HuH-7.5 (cell line): Measurements from ENCODE around the gene KMO.
A peak's percentile ranks its signal among the peaks of the same experiment; 100 is the strongest.

ENCODE experiments used
- DNase-seq: peaks from one replicate; pipeline ENCODE4 v3.0.0; 2011; ENCODE audit warnings: low spot score

The KMO gene

DNA sequence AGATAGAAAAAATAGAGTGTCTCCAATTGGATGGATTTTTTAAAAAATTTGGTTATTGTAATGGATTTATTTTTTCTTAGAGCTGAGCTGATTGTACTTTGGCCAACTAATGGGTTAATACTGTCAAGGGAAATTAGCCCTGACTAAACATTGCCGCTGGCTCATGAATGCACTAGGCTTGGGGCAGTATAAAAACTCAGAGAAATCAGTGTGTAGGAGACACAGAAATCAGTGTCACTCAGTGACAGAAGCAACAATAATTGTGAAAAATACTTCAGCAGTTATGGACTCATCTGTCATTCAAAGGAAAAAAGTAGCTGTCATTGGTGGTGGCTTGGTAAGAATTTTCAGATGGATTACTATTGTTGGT lies at the start of gene KMO:
Gene KMO (plus strand): TSS at position 217 of the 370 bp plus-strand sequence. CDS start 67 bp downstream, at position 284.
- no peak for DNase-seq

- no peak for DNase-seq
Observed at GRCh38 chr1:241482761-241483250, 49.4 kb upstream of the KMO start.

DNA sequence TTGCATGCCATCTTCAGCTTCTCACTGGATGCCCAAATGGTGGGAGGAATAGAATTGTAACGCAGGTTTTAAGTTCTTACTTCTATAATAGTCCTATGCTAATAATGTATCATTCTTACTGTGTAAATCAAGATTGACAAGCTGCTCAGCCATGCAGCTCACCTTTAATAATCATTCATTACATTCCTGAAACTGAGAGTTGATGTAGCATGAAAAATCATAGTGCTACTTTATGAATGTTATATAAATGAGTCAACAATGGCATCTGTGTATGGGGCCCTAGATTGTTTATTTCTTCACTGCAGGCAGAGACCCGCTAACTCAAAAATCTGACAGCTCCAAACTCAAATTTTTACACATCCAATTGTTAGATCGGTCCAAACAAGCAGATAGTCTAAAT lies 47.0 kb upstream of the KMO start:
- DNase-seq, result no peak

DNA sequence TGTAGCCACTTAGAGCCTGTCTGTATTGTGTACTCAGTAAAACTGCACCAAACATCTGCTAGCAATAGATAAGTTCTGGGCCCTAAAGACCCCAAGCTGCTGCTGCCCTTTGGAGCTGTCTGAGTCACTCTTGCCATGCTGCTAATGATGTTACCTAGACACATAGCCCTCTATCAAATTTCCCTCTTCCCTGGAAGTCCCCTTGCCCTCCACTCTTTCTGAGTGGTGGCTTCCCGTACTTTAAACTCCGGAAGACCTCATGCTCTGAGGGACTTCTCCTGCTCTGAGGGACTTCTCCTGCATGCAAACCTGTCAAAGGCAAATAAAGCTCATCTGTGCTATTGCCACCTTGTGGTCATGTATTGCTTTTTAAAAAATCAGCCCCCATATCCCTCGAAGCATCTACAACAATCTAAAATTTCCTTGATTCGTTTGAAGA lies 46.6 kb upstream of the KMO start:
- no peak for DNase-seq

GRCh38 chr1:241488739-241489138 lies 43.4 kb upstream of the KMO start:
- no peak for DNase-seq

DNA sequence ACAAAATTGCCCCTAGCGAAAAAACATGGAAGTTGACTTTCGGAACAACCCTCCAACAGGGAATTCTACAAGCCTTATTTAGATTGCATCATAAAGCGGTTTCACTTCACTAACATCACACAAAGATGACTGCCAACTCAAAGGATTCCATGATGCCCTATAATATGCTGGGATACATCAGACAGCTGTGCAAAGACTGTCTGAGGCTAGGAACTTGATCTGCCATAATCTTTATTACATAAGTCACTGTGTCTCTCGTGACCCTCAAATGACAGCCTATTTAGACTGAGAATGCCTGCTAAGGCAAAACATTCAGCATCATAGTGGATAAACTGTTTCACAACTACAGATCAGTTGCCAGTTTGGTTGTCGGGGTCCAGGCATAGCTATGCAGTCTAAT lies 36.4 kb upstream of the KMO start:
- DNase-seq, result no peak

DNA sequence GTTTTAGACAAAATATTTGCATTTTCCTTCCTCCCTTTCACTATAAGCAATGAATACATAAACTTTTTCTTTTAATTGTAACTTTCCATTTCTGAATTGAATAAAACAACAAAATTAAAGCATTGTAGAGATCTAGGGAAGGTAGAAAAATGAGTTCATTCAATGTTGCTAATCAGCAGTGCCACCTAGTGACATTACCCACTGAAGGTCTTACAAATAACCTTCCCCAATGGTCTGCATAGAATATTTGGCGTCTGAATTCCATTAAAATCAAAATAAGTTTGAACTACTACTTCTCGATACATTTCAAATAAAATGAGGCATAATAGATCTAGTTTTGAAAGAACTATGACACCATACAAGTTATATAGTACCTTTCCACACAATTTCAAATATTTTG lies 32.3 kb upstream of the KMO start:
- no peak for DNase-seq

GRCh38 chr1:241503444-241503843 lies 28.7 kb upstream of the KMO start:
- DNase-seq, result no peak

DNA sequence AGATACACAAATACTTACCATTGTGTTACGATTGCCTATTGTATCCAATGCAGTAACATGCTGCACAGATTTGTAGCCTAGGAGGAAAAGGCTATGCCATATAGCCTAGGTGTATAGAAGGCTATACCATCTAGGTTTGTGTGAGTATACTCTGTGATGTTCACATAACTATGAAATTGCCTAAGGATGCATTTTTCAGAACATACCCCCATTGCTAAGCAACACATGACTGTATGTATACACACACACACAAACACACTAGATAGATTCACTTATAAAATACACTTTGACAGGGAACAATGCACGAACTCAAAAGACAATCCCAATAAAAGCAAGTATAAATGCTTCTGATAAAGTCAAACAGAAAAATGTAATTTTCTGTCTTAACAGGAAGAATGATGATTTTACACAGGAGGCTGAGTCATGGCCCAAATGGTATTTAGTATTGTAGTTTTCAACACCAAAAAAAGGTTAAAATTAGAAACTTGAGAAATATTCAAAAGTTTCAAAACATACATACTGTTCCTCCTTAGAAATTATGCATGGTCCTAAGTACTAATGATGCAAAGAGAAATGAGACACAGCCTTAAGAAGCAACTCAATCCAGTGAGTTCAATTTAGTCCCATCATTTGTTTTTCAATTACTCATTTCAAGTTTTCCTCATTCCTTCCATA lies 24.9 kb upstream of the KMO start:
- no peak for DNase-seq

DNA sequence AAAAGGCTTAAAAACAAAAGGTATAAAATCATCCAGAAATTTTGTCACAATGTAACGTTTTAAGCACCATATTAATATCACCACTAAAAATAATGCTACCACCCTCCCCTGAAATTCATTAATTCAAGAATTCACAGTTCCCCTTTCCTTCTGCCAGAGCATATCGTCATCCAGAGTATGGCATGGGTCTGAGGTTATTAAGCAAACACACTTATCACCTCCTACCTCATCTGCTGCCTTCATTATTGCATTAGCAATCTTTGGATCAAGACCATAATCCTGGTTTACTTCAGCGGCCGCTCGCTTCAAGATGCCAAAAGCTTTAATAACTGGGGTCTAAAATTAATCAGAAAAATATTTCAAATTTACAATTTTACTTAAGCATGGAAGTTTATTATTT lies 18.8 kb upstream of the KMO start:
- no peak for DNase-seq

- DNase-seq, result peak; percentile 4
Observed at GRCh38 chr1:241518476-241519307, 13.5 kb upstream of the KMO start.

DNA sequence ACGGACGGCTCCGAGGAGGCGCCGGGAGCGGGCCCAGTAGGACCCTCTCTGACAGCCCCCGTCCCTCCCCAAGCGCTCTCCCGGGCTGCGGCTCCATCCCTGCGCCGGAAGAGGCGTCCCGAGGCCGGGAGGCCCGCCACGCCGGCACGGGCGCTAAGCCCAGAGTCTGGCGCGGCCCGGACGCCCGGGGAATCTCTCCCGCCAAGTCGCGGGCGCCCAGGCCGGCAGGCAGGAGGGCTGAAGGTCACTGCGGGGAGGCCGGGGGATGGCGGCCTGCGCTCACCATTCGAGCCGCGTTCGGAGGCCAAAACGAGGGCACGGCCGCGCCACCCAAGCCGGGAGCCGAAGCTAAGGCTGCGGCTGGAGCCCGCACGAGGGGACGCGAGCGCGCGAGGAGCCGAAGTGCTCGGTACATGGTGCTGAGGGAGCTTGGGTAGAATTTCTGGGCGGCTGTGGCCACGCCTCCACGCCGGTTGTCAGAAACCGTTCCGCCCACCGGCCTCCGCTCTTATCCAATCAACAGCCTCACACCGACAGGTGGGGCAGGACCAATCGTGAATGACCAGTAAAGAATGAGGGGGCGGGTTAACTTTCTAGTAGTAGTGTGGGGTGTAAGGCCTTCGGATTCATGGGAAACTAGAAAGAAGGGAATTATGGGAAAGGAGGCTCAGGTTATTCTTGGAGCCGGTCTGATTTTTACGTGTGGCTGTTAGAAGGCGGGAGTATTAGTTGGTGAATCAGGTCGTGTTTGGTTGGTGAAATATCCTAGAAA lies 12.7 kb upstream of the KMO start, which contains the start of gene FH:
Gene FH (minus strand): TSS at position 448 of the 772 bp plus-strand sequence. CDS start 33 bp downstream, at position 415.
- DNase-seq, result peak; percentile 71

DNA sequence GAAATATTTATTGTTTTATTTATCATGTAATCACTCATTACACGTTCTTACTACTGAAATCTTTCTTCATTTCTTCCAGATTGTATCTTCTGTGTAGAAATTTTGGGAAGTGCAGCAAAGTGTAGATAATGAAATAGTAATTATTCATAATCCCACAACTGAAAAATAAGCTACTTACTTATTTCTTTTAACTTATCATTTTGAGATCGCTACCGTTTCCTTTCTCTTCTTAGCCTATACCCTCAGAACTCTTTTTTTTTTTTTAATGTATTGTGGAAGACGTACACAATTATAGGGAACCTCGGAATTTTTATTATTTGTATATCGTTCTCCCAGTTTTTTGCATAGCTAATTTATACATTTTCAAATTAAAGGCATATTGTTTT lies 12.1 kb upstream of the KMO start:
- DNase-seq, result no peak

DNA sequence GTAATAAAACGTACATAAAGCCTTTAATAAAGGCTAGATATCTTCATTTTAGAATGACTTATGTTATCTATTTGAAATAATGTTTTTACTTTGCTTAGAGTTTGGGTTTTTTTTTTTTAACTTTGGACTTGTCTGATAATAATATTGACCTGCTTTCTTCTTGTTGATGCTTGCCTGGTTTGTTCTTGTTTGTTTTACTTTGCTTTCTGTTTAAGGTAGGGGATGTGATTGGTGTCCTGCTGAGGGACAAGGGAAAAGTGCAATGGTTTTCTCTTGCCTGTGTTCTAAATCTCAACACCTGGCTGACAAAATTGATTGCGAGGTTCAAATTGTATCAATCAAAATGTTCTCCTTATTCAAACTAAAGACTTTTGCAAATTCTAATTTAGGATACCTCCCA lies 10.5 kb upstream of the KMO start:
- no peak for DNase-seq

DNA sequence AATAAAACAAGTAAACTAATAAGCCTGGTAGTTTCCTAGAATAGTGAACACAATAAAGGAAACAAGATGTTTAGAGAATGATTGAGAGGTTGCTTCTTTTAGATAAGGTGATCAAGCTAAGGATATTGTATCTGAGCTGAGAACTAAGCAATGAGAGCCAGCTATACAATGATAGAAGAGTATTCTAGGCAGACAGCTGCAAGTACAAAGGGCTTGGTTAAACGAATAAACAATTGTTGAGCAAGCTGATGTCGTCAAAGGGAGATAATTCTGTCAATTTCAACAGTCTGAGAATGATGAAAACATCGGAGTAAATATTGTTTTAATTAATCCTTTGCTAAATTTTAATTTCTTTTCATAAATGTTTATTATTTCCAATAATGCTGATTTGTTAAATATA lies 7.2 kb upstream of the KMO start:
- DNase-seq, result no peak

DNA sequence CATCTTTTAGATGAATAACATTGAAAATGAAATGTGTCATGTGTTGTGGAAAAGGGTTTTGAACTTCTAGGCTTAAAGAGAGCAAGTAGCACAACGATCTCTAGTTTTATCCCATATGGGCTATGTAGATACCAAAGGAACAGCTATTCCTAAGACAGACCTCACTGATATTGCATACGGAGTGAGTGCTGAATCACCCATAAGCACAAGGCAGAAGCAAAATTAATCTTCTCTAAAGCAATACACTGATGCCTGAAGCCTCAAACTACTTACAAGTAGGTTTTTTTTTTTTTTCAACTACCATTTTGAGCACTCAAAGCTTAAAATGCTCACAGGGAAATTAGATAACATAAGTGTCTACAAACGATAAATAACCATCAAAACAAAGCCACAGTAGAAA lies 5.0 kb upstream of the KMO start:
- no peak for DNase-seq

DNA sequence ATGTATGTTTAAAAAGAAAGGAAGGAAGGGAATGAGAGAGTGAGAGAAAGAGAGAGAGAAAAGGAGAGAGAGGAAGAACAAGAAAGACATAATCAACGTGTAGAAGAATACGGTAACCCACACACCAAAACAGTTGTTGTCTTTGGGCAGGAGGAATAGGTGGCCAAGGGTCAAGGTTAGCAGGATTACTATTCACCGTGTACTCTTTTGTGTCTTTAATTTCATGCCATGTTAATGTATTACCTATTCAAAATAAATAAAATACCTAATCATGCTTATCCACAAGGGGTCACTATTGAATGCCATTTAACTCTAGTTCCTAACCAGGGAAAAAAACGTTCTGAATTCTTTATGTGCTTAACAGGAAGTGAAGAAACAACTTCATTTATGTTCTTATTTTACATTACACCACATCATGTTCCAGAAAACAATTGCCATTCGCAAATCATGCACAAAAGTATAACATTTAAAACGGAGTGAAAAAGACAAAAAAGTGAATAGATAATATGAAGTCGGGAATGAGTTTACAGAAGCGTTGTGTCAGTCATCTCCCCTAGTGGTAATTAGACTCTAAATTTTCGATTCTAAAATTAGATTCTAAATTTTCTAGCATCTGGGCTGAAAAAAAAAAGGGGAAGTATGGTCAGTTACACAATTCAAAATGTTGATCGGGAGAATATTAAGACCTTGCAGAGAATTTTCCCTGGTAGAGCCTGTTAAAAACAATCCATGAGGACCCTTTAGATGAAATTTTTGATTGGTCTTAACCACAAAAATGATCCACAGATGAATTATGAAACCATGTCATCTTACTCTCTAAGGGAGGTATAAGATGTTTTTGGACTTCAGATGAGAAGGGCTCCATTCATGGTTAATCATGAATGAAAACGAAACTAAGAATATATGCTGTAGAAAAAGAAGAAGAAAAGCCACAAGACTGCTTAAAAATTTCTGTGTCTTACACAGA lies 700 bp upstream of the KMO start:
- DNase-seq, result peak; percentile 7

DNA sequence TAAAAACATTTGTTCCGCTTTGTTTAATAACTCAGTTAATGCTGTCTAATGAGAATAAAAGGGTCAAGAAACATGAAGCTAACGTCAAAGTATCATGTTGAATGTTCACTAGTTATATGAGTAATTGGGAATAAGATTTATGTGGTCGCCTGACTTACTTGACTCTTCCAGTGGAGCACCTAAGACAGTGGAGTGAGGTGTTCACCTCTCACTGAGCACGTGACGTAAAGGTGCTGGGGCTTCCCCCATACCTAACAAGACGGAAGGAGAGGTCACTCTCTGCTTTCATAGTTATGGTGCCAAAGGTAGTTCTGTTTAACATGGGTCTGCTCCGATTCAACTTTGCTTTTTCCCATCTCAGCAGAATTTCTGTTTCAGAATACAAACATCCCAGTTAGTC lies 686 bp downstream of the KMO start:
- DNase-seq, result no peak

GRCh38 chr1:241533326-241534115 lies 1.3 kb downstream of the KMO start:
- no peak for DNase-seq

GRCh38 chr1:241536304-241536703 lies 4.1 kb downstream of the KMO start:
- DNase-seq, result no peak

- no peak for DNase-seq
Observed at GRCh38 chr1:241536969-241537368, 4.8 kb downstream of the KMO start.
